ENCODE results near the gene CTSC. TPM values are rescaled to one million over a fixed set of nuclear protein-coding genes. Genes with fewer than 3 reads are reported as not detected.

CTSC gene
- total RNA-seq, 4 donors from 2014 or later: 22.1 to 59.0 (median 24.9) TPM

Other genes starting within 250 kb of the CTSC start
- 1 to 10 TPM in 1 of 4 donors, under 1 TPM in 3; 0.75 to 2.1 (median 0.80) TPM for gene RAB38, start 162.3 kb downstream of the CTSC start, total RNA-seq